NCI-H524 treated with DMSO at 0.1 percent for 48 hours (cell line): ENCODE measurements around the gene KYNU.
"Not testable (repeated sequence)": the region's sequence is repeated elsewhere in the genome, so short reads cannot be mapped to it uniquely, and the experiment has no call there.

Source experiments
- DNase-seq: peaks from one replicate; lab custom pipeline; 2025; lab: John Stamatoyannopoulos, UW

The KYNU gene

DNA sequence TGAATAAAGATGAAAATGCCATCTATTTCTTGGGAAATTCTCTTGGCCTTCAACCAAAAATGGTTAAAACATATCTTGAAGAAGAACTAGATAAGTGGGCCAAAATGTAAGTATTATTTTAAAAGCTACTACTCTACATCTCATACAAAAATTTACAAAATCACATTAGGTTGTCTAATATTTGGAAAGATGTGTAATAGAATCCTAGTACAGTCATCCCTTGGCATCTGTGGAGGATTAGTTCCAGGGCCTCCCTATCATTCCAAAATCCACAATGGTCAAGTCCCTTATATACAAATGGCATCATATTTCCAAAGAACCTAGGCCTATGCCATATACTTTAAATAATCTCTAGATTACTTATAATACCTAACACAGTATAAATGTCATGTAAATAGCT is 41.2 kb downstream of the KYNU start:
- no peak for DNase-seq

DNA sequence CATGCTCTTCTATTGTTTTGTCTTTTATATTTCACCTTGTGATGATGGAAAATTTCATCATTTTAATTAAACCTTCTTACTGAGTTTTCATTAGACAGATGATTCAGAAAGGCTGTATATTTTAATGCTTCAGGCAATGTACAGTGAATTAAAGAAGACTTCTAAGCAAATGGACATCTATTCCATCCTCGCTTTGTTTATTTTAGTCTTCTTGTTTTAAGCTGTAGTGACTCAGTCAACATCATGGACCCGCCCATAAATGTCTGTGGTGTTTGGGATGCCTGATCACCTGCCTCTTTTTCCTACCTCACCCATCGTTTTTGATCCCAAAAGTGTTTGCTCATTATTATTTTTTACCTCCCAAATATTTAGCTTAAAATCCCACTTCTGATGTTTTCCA is 43.1 kb downstream of the KYNU start:
- DNase-seq, result no peak

DNA sequence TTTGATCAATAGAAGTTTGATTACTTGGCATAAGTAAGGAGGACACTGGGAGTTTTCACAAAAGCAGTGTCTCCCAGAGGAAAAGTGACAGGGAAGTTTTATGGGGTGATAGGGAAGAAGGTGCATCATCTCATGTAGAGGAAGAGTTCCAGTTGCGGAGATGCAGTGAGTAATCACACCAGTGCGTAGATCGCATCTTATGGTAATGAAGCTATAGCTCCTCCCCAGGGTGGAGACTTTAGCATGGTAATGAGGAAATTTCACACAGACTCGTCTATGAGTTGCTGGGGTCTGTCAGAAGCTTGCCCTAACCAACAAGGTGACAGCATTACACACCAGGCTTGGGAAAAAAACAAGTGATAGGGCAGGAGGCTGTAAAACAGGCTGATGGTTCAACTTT is 49.0 kb downstream of the KYNU start:
- no peak for DNase-seq

DNA sequence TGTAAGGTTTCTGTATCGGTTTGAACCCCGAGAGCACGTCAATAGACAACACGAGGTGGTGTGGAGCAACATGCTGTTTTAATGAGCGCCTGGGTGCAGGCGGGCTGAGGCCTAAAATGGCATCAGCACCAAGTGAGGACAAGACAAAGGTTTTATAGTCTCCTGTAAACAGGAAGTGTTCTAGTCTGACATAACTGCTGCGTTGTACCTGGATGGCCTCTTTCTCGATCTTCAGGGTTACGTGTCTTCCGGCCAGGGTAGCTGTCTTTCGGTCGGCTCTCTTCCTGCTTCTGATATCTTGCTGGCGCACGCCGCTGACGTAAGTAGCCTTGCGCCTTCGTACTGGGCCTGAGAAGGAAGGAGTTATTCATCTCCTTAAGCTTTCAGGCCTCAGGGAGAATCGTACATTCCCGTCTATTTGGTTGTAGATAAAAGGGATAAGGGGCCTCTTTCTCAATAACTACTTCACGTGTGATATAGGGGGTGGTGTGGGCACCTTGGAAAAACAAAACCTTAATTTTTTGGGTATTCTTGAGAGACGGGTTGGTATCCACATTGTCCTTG is 53.5 kb downstream of the KYNU start:
- no peak for DNase-seq

DNA sequence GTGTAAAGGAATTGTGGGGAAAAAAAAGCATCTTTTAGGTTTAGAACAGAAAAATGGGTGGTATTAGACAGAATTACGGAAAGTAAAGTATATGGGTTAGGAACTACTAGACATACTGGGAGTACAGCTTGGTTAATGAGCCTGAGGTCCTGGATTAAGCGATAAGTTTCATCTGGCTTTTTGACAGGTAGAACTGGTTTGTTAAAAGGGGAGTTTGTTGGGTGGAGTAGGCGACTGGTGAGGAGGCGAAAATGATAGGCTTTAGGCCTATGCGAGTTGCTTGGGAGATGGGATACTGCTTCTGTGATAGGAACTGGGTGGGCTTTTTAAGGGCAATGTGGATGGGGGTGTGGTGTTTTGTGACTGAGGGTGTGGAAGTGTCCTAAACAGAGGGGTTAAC is 56.5 kb downstream of the KYNU start:
- no peak for DNase-seq

DNA sequence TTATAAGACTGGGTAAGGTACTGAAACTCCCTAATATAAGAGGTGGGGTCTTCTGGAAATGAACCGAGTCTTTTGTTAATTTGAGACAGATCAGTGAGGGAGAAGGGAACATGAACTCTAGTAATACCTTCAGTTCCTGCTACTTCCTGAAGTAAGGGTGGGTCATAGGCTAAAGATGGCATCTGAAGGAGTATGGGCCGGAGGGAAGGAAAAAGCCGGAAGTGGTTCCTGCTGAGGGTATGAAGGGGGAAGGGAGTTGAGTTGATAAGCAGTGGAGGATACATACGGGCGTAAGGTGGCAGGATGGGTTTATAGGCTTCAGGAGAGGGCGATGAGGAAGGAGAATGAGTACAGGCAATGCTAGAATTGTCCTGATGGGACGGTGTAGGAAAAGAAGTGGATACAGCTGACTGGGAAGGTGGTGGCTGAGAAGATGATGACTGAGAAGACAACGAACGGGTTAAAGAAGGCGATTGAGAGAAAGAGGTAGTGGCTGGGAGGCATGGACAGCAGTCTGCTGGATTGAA is 58.2 kb downstream of the KYNU start:
- no peak for DNase-seq

DNA sequence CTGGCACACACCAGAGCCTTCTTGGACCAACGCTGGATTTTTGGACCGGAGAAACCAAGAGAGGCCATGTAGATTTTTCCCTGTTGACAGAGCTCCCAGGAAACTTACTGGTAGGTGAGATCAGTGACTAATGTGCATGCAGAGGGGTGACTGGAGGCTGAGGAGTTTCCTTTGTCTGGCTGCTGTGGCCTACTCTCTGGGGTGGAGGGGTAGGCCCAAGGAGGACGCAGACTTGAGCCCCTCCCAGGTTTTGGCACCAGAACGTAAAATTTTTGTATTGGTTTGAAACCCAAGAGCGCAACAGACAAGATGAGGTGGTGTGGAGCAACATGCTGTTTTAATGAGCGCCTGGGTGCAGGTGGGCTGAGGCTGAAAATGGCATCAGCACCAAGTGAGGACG is 59.2 kb downstream of the KYNU start:
- no peak for DNase-seq

DNA sequence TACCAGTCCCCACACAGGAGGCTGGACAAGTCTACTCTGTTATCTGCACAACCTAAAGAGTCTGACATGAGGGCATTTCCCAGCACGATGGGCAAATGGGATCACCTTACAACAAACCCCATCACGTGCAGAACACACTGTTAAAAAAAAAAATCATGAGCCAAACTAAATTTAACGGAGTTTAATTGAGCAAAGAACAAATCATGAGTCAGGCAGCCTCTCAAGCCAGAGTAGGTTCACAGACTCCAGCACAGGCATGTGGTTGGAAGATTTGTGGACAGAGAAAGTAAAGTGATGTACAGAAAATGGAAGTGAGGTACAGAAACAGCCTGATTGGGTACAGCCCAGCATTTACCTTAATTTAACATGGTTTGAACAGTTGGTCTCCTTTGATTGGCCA is 59.9 kb downstream of the KYNU start:
- DNase-seq, result no peak

DNA sequence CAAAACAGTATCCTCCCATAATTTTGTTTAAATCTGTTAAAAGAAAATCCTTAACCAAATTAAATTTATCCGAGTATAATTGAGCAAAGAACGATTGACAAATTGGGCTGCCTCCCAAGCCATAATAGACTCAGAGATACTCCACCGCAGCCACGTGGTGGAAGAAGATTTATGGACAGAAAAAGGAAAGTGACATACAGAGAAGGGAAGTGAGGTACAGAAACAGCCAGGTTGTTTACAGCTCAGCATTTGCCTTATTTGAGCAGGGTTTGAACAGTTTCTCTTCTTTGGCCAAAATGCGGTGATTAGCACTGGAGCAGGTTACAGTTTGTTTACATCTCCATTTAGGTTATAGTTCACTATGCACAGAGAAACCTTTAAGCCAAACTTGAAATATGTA is 60.8 kb downstream of the KYNU start:
- DNase-seq, result no peak

DNA sequence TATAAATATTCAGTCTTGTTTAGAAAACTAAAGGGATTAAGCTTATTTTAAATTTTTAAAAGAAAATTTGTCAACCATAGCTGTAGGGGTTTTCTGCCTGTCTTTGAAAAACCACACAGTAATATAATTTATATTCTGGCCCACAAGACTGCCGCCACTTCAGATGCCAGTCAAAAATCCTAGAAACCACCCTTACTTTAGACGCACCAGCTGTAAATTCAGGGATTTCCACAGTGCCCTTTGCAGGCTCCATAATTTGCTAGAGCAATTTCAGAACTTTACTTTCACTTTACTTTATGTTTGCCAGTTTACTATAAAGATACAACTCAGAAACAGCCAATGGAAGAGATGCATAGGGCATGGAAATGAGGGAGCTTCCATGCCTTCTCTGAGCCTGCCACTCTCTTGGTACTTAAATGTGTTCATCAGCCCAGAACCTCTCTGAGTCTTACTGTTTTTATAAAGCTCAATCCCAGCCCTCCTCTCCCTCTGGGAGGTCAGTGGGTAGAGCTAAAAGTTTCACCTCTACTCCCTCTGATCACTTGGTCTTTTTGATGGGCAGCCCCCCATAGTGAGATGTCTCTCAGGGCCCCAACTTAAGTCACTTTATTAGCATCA is 63.3 kb downstream of the KYNU start:
- DNase-seq, result no peak

DNA sequence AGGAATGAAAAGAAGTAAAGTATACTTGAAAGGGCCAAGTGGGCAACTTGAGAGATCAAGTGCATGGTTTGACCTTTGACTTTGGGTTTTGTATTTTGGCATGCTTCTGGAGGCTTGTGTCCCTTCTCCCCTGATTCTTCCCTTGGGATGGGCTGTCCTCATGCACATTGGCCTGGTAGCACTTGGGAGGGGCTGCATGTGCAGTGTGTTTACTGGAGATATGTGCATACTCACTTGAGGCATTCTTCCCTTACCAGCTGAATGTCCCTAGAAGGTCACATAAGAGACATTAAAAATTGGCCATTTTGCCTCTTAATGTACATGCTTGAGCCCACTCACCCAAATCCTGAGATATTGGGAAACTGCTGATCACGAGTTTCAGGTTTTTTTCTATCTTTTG is 65.2 kb downstream of the KYNU start:
- no peak for DNase-seq

DNA sequence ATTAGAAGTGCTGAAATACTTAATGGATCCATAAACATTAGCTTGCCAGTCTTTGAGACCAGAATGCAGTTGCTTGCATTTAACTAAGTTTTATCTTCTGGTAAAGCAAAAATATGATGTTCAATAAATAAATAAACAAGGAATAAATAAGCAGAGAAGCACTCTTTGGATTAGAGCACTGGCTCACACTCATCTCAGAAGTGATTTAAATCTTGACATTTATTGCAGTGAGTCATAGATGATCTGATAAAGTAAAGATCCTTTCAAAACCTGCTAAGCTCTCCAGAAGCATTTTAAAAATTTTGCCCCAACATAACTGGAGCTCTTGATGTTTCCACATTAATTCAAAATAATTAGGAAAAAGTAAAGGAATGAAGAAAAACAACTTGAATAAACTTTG is 66.8 kb downstream of the KYNU start:
- no peak for DNase-seq

DNA sequence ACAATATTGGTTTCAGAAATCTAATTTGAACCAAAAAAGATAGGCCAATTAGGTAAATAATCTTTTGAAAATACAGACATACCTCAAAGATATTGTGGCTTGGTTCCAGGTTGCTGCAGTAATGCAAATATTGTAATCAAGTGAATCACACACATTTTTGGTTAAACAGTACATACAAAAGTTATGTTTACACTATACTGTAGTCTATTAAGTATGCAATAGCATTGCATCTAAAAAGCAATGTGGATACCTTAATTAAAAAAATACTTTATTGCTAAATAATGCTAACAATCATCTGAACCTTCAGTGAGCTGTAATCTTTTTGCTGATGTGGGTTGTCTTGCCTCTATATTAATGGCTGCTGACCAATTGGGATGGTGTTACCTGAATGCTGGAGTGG is 67.3 kb downstream of the KYNU start:
- DNase-seq, result no peak

DNA sequence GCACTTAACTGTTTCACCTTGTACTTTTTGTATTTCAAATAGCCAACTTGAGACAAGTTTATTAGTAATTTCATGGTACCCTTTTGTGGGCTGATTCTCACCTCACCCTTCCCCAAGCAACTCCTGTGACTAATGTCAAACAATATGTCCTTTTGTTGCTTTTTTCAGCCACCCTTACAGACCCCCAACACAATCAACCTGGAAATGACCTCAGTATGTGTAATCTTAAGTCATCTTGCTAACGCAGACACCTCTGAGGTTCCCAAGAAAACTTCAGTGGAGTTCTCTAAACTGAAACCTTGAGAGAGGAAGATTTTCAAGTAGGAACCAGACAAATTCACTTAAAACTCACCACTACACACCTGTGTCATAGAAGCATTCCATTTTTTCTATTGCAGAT is 69.5 kb downstream of the KYNU start:
- no peak for DNase-seq

DNA sequence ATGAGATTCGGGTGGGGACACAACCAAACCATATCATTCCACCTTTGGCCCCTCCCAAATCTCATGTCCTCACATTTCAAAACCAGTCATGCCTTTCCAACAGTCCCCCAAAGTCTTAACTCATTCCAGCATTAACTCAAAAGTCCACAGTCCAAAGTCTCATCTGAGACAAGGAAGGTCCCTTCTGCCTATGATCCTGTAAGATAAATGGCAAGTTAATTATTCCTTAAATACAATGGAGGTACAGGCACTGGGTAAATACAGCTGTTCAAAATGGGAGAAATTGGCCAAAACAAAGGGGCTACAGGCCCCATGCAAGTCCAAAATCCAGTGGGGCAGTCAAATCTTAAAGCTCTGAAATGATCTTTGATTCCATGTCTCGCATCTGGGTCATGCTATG is 71.3 kb downstream of the KYNU start:
- DNase-seq, result not testable (repeated sequence)

DNA sequence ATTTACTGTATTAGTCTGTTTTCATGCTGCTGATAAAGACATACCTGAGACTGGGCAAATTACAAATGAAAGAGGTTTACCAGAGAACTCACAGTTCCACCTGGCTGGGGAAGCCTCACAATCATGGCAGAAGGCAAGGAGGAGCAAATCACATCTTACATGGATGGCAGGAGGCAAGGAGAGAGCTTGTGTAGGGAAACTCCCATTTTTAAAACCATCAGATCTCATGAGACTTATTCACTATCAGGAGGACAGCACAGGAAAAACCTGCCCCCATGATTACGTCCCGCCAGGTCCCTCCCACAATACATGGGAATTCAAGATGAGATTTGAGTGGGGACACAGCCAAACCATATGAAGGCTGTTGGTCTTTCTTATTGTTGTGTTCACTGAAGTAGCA is 72.9 kb downstream of the KYNU start:
- DNase-seq, result not testable (repeated sequence)

DNA sequence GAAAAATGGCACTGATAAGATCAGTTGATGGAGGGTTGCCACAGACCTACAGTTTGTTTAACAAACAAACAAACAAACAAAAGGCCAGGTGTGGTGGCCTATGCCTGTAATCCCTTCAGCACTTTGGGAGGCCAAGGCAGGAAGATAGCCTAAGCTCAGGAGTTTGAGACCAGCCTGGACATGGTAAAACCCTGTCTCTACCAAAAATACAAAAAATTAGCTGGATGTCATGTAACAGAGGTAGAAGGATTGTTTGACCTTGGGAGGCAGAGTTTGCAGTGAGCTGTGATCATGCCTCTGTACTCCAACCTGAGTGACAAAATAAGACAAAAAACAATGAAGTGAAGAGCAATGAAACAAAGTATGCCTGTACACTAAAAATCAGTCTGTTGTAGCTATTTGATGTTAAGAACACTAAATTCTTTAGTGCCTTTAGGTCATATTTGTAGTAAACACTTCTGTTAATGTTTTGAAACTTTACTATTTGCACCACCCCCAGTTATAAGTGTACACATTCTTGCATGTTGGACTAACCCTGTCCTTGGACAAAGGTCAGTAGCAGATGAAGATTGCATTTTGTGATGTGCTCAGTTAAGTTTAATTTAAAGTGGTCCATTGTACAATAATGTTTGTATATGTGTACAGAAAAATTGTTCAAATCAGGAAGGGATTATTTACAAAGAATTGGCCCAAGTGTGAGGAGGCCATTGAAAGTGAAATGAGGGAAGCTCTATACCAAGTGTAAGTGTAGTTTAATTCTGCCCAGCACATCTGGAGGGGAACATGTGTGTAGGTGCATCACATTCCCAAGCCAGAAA is 73.9 kb downstream of the KYNU start:
- DNase-seq, result no peak

DNA sequence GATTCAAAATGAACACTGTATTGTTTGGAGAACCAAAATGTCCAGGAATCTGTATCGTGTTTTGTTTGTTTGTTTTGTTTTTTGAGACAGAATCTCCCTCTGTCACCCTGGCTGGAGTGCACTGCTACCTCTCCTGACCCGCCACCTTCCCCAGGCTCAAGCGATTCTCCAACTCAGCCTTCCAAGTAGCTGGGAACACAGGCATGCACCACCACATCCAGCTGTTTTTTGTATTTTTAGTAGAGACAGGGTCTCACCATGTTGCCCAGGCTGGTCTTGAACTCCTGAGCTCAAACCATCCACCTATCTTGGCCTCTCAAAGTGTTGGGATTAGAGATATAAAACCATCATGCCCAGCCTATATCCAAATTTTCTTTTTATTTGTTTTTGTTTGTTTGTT is 74.6 kb downstream of the KYNU start:
- DNase-seq, result no peak

DNA sequence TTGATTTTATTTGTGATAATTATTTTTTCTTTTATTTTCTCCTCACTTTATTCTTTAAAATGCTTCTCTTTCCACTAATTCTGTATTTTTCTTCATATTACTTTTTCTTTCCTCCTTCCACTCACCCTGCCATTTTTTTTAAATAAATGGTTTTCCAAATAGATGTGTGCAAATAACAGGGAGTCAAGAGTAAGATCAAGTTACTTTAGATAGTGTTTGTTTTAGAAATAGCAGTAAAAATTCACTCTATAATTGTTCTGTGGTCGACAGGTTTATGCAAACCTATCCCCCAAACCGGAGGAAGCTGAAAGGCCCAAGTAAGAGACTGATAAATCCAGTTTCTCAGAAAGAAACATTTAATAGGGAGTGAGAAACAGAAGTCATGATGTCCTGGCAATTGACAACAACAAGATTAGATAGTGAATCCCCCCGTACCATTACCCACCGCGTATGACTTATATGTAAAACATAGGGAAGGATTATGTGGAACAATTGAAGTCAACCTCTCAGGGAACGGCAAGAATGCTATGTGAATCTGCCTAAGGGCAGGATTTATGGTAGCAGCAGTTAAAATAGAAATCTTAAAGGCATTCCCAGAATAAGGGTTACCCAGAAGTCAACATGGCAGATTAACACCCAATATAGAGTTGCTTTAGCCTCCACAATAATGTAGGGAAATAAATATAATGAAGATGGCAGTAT is 75.5 kb downstream of the KYNU start:
- DNase-seq, result no peak

DNA sequence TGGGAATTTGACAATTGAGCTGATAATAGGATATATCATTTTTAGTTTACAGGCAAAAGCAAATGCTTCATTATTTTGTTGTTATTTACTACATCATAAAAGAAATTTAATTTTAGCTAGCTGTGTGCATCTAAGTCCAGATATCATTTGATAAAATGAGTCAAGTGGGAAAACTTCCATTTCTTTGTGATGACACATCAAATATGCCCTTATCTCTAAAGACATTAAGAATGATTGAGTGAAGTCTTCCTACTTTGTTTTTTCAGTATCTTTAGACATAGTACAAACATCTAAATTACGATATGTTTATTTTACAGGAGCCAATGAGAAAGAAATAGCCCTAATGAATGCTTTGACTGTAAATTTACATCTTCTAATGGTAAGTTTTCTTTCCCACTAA is 77.0 kb downstream of the KYNU start:
- DNase-seq, result no peak

DNA sequence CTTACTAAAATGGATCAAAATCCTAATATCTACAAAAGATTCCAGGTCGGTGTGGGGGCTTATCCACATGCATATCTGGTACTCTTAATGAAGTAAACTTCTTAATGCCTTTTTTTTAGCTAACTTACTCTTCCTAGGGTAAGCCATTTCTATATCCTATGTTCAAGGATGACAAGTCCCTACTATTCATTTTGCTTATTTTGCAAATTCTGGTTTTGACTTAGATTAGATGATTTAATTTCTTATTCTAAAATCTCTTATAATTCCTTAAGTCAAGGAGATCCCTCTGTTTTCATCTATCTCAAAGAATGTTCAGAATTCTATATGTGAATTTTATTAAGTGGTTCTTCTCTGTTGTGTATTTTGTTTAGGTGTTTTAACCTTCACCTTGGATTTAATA is 79.7 kb downstream of the KYNU start:
- DNase-seq, result no peak

DNA sequence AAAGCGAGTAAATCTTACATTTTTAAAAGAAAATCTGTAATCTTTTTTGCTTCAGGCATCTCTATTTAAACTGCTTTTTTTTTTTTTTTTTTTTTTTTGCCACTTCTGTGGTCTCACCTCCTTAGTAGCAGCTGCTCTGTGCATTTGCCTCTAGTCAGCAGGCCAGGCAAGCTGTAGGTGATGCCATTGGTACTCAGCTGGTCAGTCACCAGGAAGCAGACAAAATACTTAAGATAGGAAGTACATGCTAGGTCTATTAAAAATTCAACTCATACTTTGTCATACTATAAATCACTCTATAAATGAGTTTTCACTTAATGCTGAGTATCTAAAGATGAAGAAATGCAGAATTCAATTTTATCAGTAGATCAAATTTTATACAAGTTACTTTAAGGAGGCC is 83.7 kb downstream of the KYNU start:
- DNase-seq, result no peak

DNA sequence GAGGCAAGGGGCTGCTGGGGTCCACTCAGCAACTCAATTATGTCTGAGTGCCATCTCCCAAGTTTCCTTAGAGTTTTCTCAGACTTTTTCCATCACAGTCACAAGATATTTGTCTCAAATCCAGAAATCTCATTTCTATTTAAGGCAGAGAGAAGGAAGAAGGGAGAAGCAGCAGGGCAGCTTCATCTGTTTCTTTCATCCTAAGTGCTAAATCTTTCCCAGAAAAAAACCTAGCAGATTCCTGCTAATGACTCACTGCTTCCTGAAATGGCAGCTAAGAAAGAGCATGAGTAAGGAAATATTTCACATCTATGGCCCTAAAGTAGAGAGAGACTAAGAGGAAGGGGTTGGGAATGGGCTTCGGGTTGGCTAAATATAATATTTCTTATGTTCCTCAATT is 88.0 kb downstream of the KYNU start:
- no peak for DNase-seq
